ENCODE results near the gene FAM131B.

The FAM131B gene

GRCh38 chr7:143356414-143357050 is 6.0 kb downstream of the FAM131B start:
- Histone ChIP-seq H3K4me2 (ENCODE audit: low read depth, low read length) (no peak overlapping the region), H3K36me3 (replicated peaks; ENCODE audit: insufficient read depth, low read length) (no peaks in the 10 kb centered on the region)

GRCh38 chr7:143355450-143356385 is 6.8 kb downstream of the FAM131B start:
- H3K27ac ChIP-seq (ENCODE audit: low read length), result no peak overlapping the region
- peaks cover 25% of the 10 kb centered on the region for H3K27me3 ChIP-seq (replicated peaks; ENCODE audit: insufficient read depth, low read length)
- no peaks in the 10 kb centered on the region for H3K36me3 ChIP-seq (replicated peaks; ENCODE audit: insufficient read depth, low read length)
- no peak for DNase-seq
- no peak overlapping the region for H3K4me2 ChIP-seq (ENCODE audit: low read depth, low read length)
- H3K9me2 ChIP-seq (replicated peaks; ENCODE audit: insufficient read depth, low read length), result no peaks in the 10 kb centered on the region
- H3K4me1 ChIP-seq (ENCODE audit: low read length), result no peaks in the 10 kb centered on the region
- H3F3A ChIP-seq (ENCODE audit: insufficient read depth, low read length), result no peaks in the 10 kb centered on the region
- no peak overlapping the region for H3K9ac ChIP-seq (ENCODE audit: low read length)
- H2AFZ ChIP-seq (ENCODE audit: low read length), result no peak overlapping the region
- TF ChIP-seq EZH2phosphoT487 (IDR thresholded peaks at IDR 0.05; ENCODE audit: low read length), result no peak
- TF ChIP-seq CTCF (IDR thresholded peaks at IDR 0.05; ENCODE audit: low read length), result no peak
- TF ChIP-seq EZH2 (optimal IDR thresholded peaks at IDR 0.05; ENCODE audit: low read depth, low read length), result no peak
- H3K9me3 ChIP-seq (replicated peaks; ENCODE audit: insufficient read depth, low read length), result no peaks in the 10 kb centered on the region
- no peaks in the 10 kb centered on the region for H3K79me2 ChIP-seq (ENCODE audit: low read length)
- no peaks in the 10 kb centered on the region for H4K20me1 ChIP-seq (ENCODE audit: insufficient read depth, low read length)
- H3K4me3 ChIP-seq (ENCODE audit: low read length), result no peak overlapping the region

More at GRCh38 chr7:143356414-143357050, 6.0 kb downstream of the FAM131B start:
- Histone ChIP-seq H3K27ac (ENCODE audit: low read length) (no peak overlapping the region), H3K79me2 (ENCODE audit: low read length) (no peaks in the 10 kb centered on the region), H3K9me3 (replicated peaks; ENCODE audit: insufficient read depth, low read length) (no peaks in the 10 kb centered on the region), H4K20me1 (ENCODE audit: insufficient read depth, low read length) (no peaks in the 10 kb centered on the region), H3F3A (ENCODE audit: insufficient read depth, low read length) (no peaks in the 10 kb centered on the region), H3K4me3 (ENCODE audit: low read length) (no peak overlapping the region), H3K4me1 (ENCODE audit: low read length) (no peaks in the 10 kb centered on the region), H2AFZ (ENCODE audit: low read length) (no peak overlapping the region), H3K9ac (ENCODE audit: low read length) (no peak overlapping the region), H3K9me2 (replicated peaks; ENCODE audit: insufficient read depth, low read length) (no peaks in the 10 kb centered on the region), H3K27me3 (replicated peaks; ENCODE audit: insufficient read depth, low read length) (peaks cover 30% of the 10 kb centered on the region)
- TF ChIP-seq EZH2phosphoT487 (IDR thresholded peaks at IDR 0.05; ENCODE audit: low read length), result no peak
- no peak for TF ChIP-seq CTCF (IDR thresholded peaks at IDR 0.05; ENCODE audit: low read length)
- no peak for TF ChIP-seq EZH2 (optimal IDR thresholded peaks at IDR 0.05; ENCODE audit: low read depth, low read length)
- DNase-seq, result no peak

- H3F3A ChIP-seq (ENCODE audit: insufficient read depth, low read length), result no peaks in the 10 kb centered on the region
- no peaks in the 10 kb centered on the region for H3K4me1 ChIP-seq (ENCODE audit: low read length)
- H3K36me3 ChIP-seq (replicated peaks; ENCODE audit: insufficient read depth, low read length), result no peaks in the 10 kb centered on the region
- H3K9me2 ChIP-seq (replicated peaks; ENCODE audit: insufficient read depth, low read length), result no peaks in the 10 kb centered on the region
- no peaks in the 10 kb centered on the region for H3K79me2 ChIP-seq (ENCODE audit: low read length)
- no peak overlapping the region for H3K4me2 ChIP-seq (ENCODE audit: low read depth, low read length)
- H4K20me1 ChIP-seq (ENCODE audit: insufficient read depth, low read length), result no peaks in the 10 kb centered on the region
- no peak overlapping the region for H3K27ac ChIP-seq (ENCODE audit: low read length)
- TF ChIP-seq EZH2 (optimal IDR thresholded peaks at IDR 0.05; ENCODE audit: low read depth, low read length), result no peak
- no peak for TF ChIP-seq CTCF (IDR thresholded peaks at IDR 0.05; ENCODE audit: low read length)
- TF ChIP-seq EZH2phosphoT487 (IDR thresholded peaks at IDR 0.05; ENCODE audit: low read length), result no peak
- no peak for DNase-seq
- H3K9me3 ChIP-seq (replicated peaks; ENCODE audit: insufficient read depth, low read length), result no peaks in the 10 kb centered on the region
- no peak overlapping the region for H2AFZ ChIP-seq (ENCODE audit: low read length)
- H3K4me3 ChIP-seq (ENCODE audit: low read length), result no peak overlapping the region
- H3K9ac ChIP-seq (ENCODE audit: low read length), result no peak overlapping the region
- peaks cover 18% of the 10 kb centered on the region for H3K27me3 ChIP-seq (replicated peaks; ENCODE audit: insufficient read depth, low read length)
Measured at GRCh38 chr7:143354965-143355364, 7.5 kb downstream of the FAM131B start.

Measured in MM.1S (cell line).